Fibroblast of the aortic adventitia (primary cell): ENCODE results near the gene ELL2. TPM values are rescaled to one million over a fixed set of nuclear protein-coding genes. Genes with fewer than 3 reads are reported as not detected.

Experiments
- DNase-seq: peaks from one replicate; pipeline ENCODE4 v3.0.0-alpha.2; 2010; ENCODE audit warnings: low read depth
- H3K4me3 ChIP-seq: 2 replicates; pipeline ENCODE4 v1.5.1; 2011; ENCODE audit warnings: low read depth, mild to moderate bottlenecking, control low read depth, low read length, moderate library complexity
- CTCF ChIP-seq: IDR thresholded peaks from 2 replicates; pipeline ENCODE4 v1.5.1; 2011; ENCODE audit warnings: mild to moderate bottlenecking, low read length, control low read depth, inconsistent platforms; ENCODE audit not compliant: insufficient read depth
- total RNA-seq: library from RNA; depleted of rRNA; stranded (reverse); fragments of >200 nt; gene quantifications from 2 replicates; pipeline ENCODE4 v1.2.3, GENCODE V29; 2012; ENCODE audit warnings: low replicate concordance

Gene ELL2
- total RNA-seq, 1 donor, result 51.1 TPM

- H3K4me3 ChIP-seq, result no peak overlapping the region
- DNase-seq, result peak; percentile 32
- no peak for TF ChIP-seq CTCF
Measured at GRCh38 chr5:95935553-95936100, 26.0 kb downstream of the ELL2 start.

- DNase-seq, result no peak
- no peak overlapping the region for H3K4me3 ChIP-seq
- no peak for TF ChIP-seq CTCF
Measured at GRCh38 chr5:95934207-95934804, 27.3 kb downstream of the ELL2 start.

- no peak overlapping the region for H3K4me3 ChIP-seq
- DNase-seq, result no peak
- no peak for TF ChIP-seq CTCF
Measured at GRCh38 chr5:95932941-95933340, 28.7 kb downstream of the ELL2 start.

- H3K4me3 ChIP-seq, result no peak overlapping the region
- TF ChIP-seq CTCF, result no peak
- DNase-seq, result no peak
Measured at GRCh38 chr5:95931079-95931833, 30.4 kb downstream of the ELL2 start.

GRCh38 chr5:95930141-95930930, 31.3 kb downstream of the ELL2 start:
- TF ChIP-seq CTCF, result no peak
- DNase-seq, result no peak
- no peak overlapping the region for H3K4me3 ChIP-seq

GRCh38 chr5:95928724-95929253, 32.9 kb downstream of the ELL2 start:
- no peak for DNase-seq
- no peak overlapping the region for H3K4me3 ChIP-seq
- TF ChIP-seq CTCF, result no peak
